Neural progenitor cell (in vitro differentiated cells): Measurements from ENCODE around the gene PARN.

Experiments used
- EZH2 ChIP-seq: fragments of 200-600 bp; sonication (generic); IDR thresholded peaks from 2 replicates; pipeline ENCODE4 v1.6.1; 2017; ENCODE audit warnings: antibody characterized with exemption, mild to moderate bottlenecking, moderate library complexity
- EZH2phosphoT487 ChIP-seq: fragments of 200-600 bp; sonication (generic); IDR thresholded peaks from 2 replicates; pipeline ENCODE4 v1.6.1; 2017; ENCODE audit warnings: antibody characterized with exemption
- TF ChIP-seq, protein P1 (sequence below): fragments of 200-600 bp; sonication (generic); IDR thresholded peaks from 2 replicates; pipeline ENCODE4 v1.5.1; 2017; ENCODE audit warnings: antibody characterized with exemption, mild to moderate bottlenecking

DNA sequence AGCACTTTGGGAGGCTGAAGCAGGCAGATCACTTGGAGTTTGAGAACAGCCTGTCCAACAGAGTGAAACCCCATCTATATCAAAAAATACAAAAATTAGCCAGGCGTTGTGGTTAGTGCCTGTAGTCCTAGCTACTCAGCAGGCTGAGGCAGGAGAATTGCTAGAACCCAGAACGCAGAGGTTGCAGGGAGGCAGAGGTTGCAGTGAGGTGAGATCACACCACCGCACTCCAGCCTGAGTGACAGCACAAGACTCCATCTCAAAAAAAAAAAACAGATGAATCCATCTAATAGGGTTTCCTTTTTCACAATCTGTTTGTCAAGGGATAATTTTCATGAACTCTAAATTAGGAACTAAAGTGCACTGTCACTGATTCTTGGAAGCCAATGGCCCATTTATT, 99.0 kb downstream of the PARN start:
- TF ChIP-seq, protein P1, sequence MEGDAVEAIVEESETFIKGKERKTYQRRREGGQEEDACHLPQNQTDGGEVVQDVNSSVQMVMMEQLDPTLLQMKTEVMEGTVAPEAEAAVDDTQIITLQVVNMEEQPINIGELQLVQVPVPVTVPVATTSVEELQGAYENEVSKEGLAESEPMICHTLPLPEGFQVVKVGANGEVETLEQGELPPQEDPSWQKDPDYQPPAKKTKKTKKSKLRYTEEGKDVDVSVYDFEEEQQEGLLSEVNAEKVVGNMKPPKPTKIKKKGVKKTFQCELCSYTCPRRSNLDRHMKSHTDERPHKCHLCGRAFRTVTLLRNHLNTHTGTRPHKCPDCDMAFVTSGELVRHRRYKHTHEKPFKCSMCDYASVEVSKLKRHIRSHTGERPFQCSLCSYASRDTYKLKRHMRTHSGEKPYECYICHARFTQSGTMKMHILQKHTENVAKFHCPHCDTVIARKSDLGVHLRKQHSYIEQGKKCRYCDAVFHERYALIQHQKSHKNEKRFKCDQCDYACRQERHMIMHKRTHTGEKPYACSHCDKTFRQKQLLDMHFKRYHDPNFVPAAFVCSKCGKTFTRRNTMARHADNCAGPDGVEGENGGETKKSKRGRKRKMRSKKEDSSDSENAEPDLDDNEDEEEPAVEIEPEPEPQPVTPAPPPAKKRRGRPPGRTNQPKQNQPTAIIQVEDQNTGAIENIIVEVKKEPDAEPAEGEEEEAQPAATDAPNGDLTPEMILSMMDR: no peak
- TF ChIP-seq EZH2: no peak
- TF ChIP-seq EZH2phosphoT487: no peak
